NCI-H187 treated with DMSO at 0.1 percent for 48 hours (cell line): ENCODE results near the gene HRH2.
"Not testable (repeated sequence)": the region's sequence is repeated elsewhere in the genome, so short reads cannot be mapped to it uniquely, and the experiment has no call there.

Experiments
- DNase-seq: peaks from one replicate; lab custom pipeline; 2025; lab: John Stamatoyannopoulos, UW

The HRH2 gene

DNA sequence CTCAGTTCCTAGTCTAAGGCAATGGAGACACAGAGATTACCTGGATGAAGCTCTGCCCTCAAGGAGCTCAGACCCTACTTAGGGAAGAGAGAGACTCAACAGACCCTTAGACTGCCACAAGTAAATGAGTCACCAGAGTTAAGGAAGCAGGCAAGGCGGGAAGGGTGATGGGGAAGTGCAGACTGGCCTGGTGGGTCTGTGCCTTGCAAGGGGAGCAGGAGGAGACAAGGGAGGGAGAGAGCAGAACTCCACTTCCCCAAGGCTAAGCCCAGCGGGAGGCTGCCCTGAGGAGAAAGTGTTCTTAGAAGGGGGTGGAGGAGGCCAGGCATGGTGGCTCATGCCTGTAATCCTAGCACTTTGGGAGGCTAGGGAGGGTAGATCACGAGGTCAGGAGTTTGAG is 83.7 kb downstream of the HRH2 start:
- DNase-seq: no peak

DNA sequence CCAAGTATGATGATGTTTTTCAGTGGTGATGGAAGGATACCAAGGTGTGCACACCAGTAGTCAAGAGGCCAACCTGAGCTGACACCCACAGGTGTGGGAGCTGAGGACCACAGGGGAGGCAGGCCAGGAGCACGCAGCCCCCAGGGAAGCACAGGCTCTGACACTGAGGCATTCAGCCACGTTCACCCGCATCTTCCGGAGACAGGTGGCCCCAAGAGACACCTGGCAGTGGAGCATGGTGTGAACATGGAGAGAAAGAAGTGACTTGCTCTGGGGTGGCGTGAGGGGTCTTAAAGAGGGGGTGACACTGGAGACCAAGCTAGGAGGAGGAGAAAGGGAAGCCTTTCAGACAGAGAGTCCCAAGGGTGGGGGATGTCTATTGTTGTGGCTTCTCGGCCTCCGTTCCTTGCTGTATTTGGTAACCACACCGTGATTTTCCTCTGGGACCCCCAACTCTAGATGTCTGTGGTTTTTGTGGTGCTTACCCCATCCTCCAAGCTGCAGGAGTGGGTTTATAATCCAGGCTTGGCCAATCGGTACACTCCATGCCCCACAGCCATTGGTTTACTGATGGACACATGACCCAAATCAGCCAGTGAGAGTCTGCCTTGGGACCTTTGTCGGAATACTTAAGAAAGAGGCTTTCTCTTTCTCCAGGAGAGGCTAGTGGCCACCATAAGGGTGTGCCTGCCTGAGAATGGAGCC is 84.6 kb downstream of the HRH2 start:
- DNase-seq: no peak

- no peak for DNase-seq
Observed at GRCh38 chr5:175743676-175744210, 85.9 kb downstream of the HRH2 start.

- no peak for DNase-seq
Observed at GRCh38 chr5:175745210-175745609, 87.3 kb downstream of the HRH2 start.

- DNase-seq: no peak
Observed at GRCh38 chr5:175746851-175747250, 89.0 kb downstream of the HRH2 start.

DNA sequence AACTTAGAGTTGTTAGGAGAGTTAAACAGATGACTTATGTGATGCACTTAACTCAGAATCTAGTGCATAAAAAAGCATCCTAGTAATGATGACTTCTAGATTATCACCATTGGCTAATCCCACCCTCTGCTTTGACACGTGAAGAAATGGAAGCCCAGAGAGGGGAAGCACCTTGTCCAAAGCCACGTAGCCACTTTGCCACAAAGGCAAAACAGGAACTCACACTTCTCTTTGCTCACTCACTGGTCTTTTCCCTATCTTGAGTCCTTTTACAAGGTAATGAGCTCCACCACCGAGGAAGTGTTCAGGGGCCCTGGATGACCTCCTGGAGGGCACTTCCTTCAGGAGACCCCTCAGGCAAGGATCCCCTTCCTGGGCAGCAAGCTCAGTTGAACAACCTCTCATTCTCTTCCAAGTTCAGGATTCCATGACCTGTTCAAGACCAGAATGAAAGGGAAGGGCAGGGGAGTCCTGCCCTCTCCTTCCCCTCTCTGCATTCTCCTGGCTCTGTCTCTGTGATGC is 89.7 kb downstream of the HRH2 start:
- DNase-seq: no peak

- DNase-seq: no peak
Observed at GRCh38 chr5:175748650-175749049, 90.8 kb downstream of the HRH2 start.

DNA sequence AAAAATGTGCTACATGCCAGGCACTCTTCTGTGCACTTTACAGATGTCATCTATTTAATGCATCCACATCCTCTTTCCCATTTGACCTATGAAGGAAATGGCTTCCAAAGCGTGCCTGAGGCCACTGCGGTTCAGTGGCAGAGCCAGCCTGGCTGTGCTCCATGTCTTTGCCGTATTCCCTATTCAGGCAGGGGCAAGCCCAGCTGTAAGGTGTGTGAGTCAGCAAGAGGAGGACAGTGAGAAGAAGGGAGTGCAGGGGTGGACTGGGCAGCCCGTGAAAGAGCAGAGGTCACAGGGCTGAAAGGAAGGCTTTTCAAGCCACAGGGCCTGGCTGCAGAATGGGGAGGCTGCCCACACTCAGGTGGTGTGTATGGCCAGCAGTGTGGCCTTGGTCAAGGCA is 91.7 kb downstream of the HRH2 start:
- no peak for DNase-seq

- no peak for DNase-seq
Observed at GRCh38 chr5:175750511-175750931, 92.7 kb downstream of the HRH2 start.

DNA sequence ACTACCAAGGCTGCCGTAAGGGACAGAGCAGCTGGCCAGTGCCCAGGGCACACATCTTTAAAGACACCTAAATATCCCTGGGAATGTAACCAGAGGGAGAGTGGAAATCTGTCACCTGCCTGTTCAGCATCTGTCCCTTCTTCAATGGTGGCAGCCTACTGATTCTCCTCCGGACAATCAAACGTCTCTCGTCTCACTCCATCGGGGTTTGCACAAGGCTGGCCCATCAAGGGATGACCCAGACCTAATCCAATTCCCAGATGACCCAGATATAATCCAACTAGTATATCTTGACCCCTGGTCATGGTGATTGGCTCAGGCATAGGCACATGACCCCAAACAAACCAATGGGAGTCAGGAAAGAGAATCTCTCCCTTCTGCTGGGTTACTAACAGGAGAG is 93.5 kb downstream of the HRH2 start:
- DNase-seq: no peak

GRCh38 chr5:175752826-175753535 is 95.1 kb downstream of the HRH2 start:
- DNase-seq: no peak

- DNase-seq: no peak
Observed at GRCh38 chr5:175753536-175754402, 95.9 kb downstream of the HRH2 start.

DNA sequence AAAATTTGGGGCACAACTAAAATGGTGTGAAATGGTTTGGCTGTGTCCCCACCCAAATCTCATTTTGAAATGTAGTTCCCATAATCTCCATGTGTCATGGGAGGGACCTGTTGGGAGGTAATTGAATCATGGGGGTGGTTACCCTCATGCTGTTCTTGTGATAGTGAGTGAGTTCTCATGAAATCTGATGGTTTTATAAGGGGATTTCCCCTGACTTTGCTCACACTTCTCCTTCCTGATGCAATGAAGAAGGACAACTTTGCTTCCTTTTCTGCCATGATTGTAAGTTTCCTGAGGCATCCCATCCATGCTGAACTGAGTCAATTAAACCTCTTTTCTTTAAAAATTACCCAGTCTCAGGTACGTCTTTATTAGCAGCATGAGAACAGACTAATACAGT is 102.1 kb downstream of the HRH2 start:
- not testable (repeated sequence) for DNase-seq
